Liver (tissue), 3 donors: ENCODE data around the gene TENM3.

Experiments
- GABPA ChIP-seq, 2 donors: IDR thresholded peaks in 1 of 2; conservative IDR thresholded peaks in 1 of 2; 2 replicates each; pipeline ENCODE4 v1.6.1; 2016; ENCODE audit warnings: antibody characterized with exemption in 2 of 2, mild to moderate bottlenecking in 1 of 2, moderate library complexity in 1 of 2
- REST ChIP-seq: IDR thresholded peaks from 2 replicates; pipeline ENCODE4 v1.6.1; 2016; ENCODE audit warnings: antibody characterized with exemption, mild to moderate bottlenecking
- RXRA ChIP-seq, 2 donors: IDR thresholded peaks; 2 replicates each; pipeline ENCODE4 v1.6.1; 2017 to 2018; ENCODE audit warnings: antibody characterized with exemption in 2 of 2, mild to moderate bottlenecking in 1 of 2
- TF ChIP-seq, protein P1 (sequence below): fragments of 150-350 bp; IDR thresholded peaks from 2 replicates; pipeline ENCODE4 v1.5.1; 2017; ENCODE audit warnings: improper control_type of control experiment, low read depth, low read length; ENCODE audit not compliant: missing input control
- donor health status: healthy.
- donor health status: healthy.

GRCh38 chr4:182694551-182694950, 451.3 kb downstream of the TENM3 start:
- TF ChIP-seq REST (no peak), RXRA (IDR thresholded peaks at IDR 0.05) (no peak), GABPA (IDR thresholded peaks at IDR 0.05 in 1 of 2, conservative IDR thresholded peaks at IDR 0.05 in 1 of 2) (no peak)
- TF ChIP-seq, protein P1, sequence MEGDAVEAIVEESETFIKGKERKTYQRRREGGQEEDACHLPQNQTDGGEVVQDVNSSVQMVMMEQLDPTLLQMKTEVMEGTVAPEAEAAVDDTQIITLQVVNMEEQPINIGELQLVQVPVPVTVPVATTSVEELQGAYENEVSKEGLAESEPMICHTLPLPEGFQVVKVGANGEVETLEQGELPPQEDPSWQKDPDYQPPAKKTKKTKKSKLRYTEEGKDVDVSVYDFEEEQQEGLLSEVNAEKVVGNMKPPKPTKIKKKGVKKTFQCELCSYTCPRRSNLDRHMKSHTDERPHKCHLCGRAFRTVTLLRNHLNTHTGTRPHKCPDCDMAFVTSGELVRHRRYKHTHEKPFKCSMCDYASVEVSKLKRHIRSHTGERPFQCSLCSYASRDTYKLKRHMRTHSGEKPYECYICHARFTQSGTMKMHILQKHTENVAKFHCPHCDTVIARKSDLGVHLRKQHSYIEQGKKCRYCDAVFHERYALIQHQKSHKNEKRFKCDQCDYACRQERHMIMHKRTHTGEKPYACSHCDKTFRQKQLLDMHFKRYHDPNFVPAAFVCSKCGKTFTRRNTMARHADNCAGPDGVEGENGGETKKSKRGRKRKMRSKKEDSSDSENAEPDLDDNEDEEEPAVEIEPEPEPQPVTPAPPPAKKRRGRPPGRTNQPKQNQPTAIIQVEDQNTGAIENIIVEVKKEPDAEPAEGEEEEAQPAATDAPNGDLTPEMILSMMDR = no peak
